OCI-LY1 (cell line): ENCODE data around the gene OR1K1.

ENCODE experiments used
- H2AFZ ChIP-seq: fragments of 200-600 bp; sonication (generic), shearing (Covaris generic); 2 replicates; pipeline ENCODE4 v1.6.0; 2014; ENCODE audit warnings: antibody characterized with exemption, mild to moderate bottlenecking, low read length
- H3F3A ChIP-seq: fragments of 200-600 bp; sonication (generic), shearing (Covaris generic); 2 replicates; pipeline ENCODE4 v1.6.0; 2014; ENCODE audit warnings: mild to moderate bottlenecking, antibody characterized with exemption, low read length, moderate library complexity; ENCODE audit not compliant: insufficient read depth
- H3K27ac ChIP-seq: fragments of 200-600 bp; sonication (generic); 2 replicates; pipeline ENCODE4 v1.5.1; 2014; ENCODE audit warnings: low read length, mixed run types, mild to moderate bottlenecking, low read depth; ENCODE audit not compliant: poor library complexity, severe bottlenecking
- H3K27me3 ChIP-seq: fragments of 200-600 bp; sonication (generic); 2 replicates; pipeline ENCODE4 v1.6.0; 2014; ENCODE audit warnings: antibody characterized with exemption, mild to moderate bottlenecking, low read length, moderate library complexity; ENCODE audit not compliant: insufficient read depth
- H3K36me3 ChIP-seq: fragments of 200-600 bp; sonication (generic); 2 replicates; pipeline ENCODE4 v1.6.1; 2014; ENCODE audit warnings: mild to moderate bottlenecking, antibody characterized with exemption, low read length, moderate library complexity, mixed read lengths; ENCODE audit not compliant: insufficient read depth
- H3K4me1 ChIP-seq: fragments of 200-600 bp; sonication (generic); 2 replicates; pipeline ENCODE4 v1.5.1; 2014; ENCODE audit warnings: mild to moderate bottlenecking, low read length, moderate library complexity; ENCODE audit not compliant: insufficient read depth, severe bottlenecking
- H3K4me2 ChIP-seq: fragments of 200-600 bp; sonication (generic), shearing (Covaris generic); 2 replicates; pipeline ENCODE4 v1.6.1; 2014; ENCODE audit warnings: low read length
- H3K4me3 ChIP-seq: fragments of 200-600 bp; sonication (generic); 2 replicates; pipeline ENCODE4 v1.5.1; 2014; ENCODE audit warnings: low read length, low read depth, mild to moderate bottlenecking, mixed read lengths; ENCODE audit not compliant: poor library complexity, severe bottlenecking
- H3K79me2 ChIP-seq: fragments of 200-600 bp; shearing (Covaris generic); 2 replicates; pipeline ENCODE4 v1.6.1; 2016; ENCODE audit warnings: mixed run types, low read length, mixed read lengths; ENCODE audit not compliant: insufficient read depth
- H3K9ac ChIP-seq: fragments of 200-600 bp; sonication (generic), shearing (Covaris generic); 2 replicates; pipeline ENCODE4 v1.6.1; 2014; ENCODE audit warnings: mild to moderate bottlenecking, low read length, mixed read lengths
- H3K9me2 ChIP-seq: fragments of 200-600 bp; sonication (generic), shearing (Covaris generic); 2 replicates; pipeline ENCODE4 v1.6.1; 2014; ENCODE audit warnings: low read depth, mild to moderate bottlenecking, low read length, mixed read lengths
- H3K9me3 ChIP-seq: fragments of 200-600 bp; shearing (Covaris generic); 2 replicates; pipeline ENCODE4 v1.6.1; 2014; ENCODE audit warnings: low read length, mixed read lengths
- H4K20me1 ChIP-seq: fragments of 200-600 bp; sonication (generic), shearing (Covaris generic); 2 replicates; pipeline ENCODE4 v1.6.0; 2016; ENCODE audit warnings: mild to moderate bottlenecking, low read length; ENCODE audit not compliant: insufficient read depth
- EZH2 ChIP-seq: fragments of 200-600 bp; sonication (generic), shearing (Covaris generic); IDR thresholded peaks from 2 replicates; pipeline ENCODE4 v1.8.0; 2017; ENCODE audit warnings: borderline replicate concordance, mixed run types, mild to moderate bottlenecking, antibody characterized with exemption, low read length, moderate library complexity, mixed read lengths
- TF ChIP-seq, protein P1 (sequence below): fragments of 200-600 bp; sonication (generic), shearing (Covaris generic); IDR thresholded peaks from 2 replicates; pipeline ENCODE4 v1.5.1; 2017; ENCODE audit warnings: mild to moderate bottlenecking, antibody characterized with exemption, low read length, moderate library complexity, mixed read lengths

Gene OR1K1

DNA sequence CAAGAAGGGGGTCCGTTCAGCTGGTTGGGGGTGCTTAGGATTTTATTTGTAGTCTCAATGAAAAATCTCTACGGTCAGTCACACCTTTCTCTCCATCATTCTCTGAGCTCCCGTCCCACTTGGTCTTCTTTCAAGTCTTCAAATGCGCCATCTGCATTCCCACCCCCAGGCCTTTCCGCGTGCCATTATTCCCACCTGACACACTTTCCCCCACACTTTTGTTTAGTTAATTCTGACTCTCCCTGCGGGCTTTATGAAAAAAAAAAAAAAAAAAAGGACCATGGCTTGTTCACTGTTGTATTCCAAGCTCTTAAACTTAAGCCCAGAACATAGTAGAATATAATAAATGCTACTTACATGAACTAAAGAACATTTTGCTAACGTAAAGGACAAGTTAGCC lies 22.9 kb upstream of the OR1K1 start:
- H3K4me2 ChIP-seq, result no peak overlapping the region

DNA sequence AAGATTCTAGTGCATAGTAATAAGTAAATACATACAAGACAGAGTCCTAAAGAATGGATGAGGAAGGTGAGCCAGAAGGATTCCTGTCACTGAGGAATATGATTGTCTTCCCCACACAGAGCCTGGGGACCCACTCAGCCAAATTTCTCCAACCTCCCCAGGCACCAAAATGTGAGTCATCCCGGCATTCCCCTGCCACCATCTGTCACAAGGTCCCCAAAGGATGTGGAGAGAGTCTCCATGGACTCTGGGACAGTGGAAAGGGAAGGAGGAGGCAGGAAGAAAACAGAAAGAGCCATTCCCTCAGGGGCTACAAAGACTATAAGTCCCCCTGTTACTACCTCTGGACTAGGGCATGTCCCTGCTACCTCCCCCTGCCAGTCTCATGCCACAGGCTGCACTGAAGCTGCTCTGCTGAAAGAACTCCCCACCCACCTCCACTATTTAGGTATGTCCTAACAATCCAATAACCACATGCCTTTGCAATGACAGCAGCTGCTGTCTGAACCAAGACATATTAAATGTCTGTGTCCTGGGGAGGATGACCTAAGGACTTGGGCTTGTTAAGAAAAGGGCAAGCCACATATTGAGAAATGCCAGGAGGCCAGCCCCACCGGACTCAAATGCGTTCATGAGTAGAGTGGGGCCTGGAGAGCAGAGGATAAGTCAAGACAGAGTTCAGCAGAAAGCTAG lies 21.8 kb upstream of the OR1K1 start:
- no peak overlapping the region for H3K9ac ChIP-seq
- H2AFZ ChIP-seq, result no peak overlapping the region
- H3K79me2 ChIP-seq, result no peaks in the 10 kb centered on the region
- TF ChIP-seq, protein P1, sequence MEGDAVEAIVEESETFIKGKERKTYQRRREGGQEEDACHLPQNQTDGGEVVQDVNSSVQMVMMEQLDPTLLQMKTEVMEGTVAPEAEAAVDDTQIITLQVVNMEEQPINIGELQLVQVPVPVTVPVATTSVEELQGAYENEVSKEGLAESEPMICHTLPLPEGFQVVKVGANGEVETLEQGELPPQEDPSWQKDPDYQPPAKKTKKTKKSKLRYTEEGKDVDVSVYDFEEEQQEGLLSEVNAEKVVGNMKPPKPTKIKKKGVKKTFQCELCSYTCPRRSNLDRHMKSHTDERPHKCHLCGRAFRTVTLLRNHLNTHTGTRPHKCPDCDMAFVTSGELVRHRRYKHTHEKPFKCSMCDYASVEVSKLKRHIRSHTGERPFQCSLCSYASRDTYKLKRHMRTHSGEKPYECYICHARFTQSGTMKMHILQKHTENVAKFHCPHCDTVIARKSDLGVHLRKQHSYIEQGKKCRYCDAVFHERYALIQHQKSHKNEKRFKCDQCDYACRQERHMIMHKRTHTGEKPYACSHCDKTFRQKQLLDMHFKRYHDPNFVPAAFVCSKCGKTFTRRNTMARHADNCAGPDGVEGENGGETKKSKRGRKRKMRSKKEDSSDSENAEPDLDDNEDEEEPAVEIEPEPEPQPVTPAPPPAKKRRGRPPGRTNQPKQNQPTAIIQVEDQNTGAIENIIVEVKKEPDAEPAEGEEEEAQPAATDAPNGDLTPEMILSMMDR, result no peak
- no peak for TF ChIP-seq EZH2
- H4K20me1 ChIP-seq, result no peaks in the 10 kb centered on the region
- H3K9me2 ChIP-seq, result no peaks in the 10 kb centered on the region
- H3K27ac ChIP-seq, result no peak overlapping the region
- no peaks in the 10 kb centered on the region for H3K36me3 ChIP-seq
- H3K9me3 ChIP-seq, result no peaks in the 10 kb centered on the region
- H3K4me1 ChIP-seq, result no peaks in the 10 kb centered on the region
- H3K27me3 ChIP-seq, result no peaks in the 10 kb centered on the region
- H3K4me3 ChIP-seq, result no peak overlapping the region
- no peak overlapping the region for H3K4me2 ChIP-seq
- no peaks in the 10 kb centered on the region for H3F3A ChIP-seq

More for the DNA sequence above, 22.9 kb upstream of the OR1K1 start:
- H3K4me1 ChIP-seq, result no peaks in the 10 kb centered on the region
- H3K4me3 ChIP-seq, result no peak overlapping the region
- H3F3A ChIP-seq, result no peaks in the 10 kb centered on the region
- H3K27ac ChIP-seq, result no peak overlapping the region
- no peaks in the 10 kb centered on the region for H4K20me1 ChIP-seq
- no peaks in the 10 kb centered on the region for H3K9me3 ChIP-seq
- H3K9ac ChIP-seq, result no peak overlapping the region
- no peaks in the 10 kb centered on the region for H3K9me2 ChIP-seq
- H3K79me2 ChIP-seq, result no peaks in the 10 kb centered on the region
- H3K27me3 ChIP-seq, result no peaks in the 10 kb centered on the region
- no peaks in the 10 kb centered on the region for H3K36me3 ChIP-seq
- no peak for TF ChIP-seq EZH2
- TF ChIP-seq, protein P1, result no peak
- H2AFZ ChIP-seq, result no peak overlapping the region

DNA sequence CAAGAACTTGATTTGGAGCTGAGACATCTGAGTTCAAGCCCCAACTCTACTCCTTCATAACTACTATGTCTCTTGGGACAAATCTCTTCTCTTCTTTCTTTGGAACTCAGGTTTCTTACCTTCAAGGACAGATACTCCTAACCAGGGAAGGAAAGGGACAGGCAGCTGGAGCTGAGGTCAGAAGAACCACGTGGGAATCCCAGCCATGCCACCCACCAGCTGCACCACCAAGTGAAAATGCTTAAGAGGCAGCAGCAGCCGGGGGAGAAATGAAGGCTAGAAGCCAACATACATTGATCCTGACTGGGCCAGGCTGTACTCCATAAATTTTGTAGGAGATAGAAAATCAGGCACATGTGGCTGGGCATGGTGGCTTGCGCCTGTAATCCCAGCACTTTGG lies 20.7 kb upstream of the OR1K1 start:
- Histone ChIP-seq H3K9ac (no peak overlapping the region), H3K9me3 (no peaks in the 10 kb centered on the region)

More for the DNA sequence above, 20.7 kb upstream of the OR1K1 start:
- TF ChIP-seq, protein P1, result no peak
- TF ChIP-seq EZH2, result no peak
- Histone ChIP-seq H3K27me3 (no peaks in the 10 kb centered on the region), H3K4me1 (no peaks in the 10 kb centered on the region), H3K79me2 (no peaks in the 10 kb centered on the region), H3F3A (no peaks in the 10 kb centered on the region), H3K4me2 (no peak overlapping the region), H3K9me2 (no peaks in the 10 kb centered on the region), H3K4me3 (no peak overlapping the region), H3K27ac (no peak overlapping the region), H3K36me3 (no peaks in the 10 kb centered on the region), H2AFZ (no peak overlapping the region), H4K20me1 (no peaks in the 10 kb centered on the region)
